HepG2 (cell line): Measurements from ENCODE around the gene ATG5. TPM values are rescaled to one million over a fixed set of nuclear protein-coding genes. Genes with fewer than 3 reads are reported as not detected.

Experiments
- ATAC-seq: fragments of 200-7000 bp; cut with Tn5 transposase; 3 replicates; pipeline ENCODE4 v1.9.1; 2020; ENCODE audit warnings: mild to moderate bottlenecking, moderate library complexity
- BruUV-seq: library from RNA; stranded (reverse); fragments of 400-500 nt; replicated peaks from 2 replicates; lab custom pipeline; 2021; lab: Mats Ljungman, UMichigan
- CTCF ChIA-PET: fragments of 300-600 bp; formaldehyde crosslinking; extraction: SDS; loops from one replicate; lab custom pipeline; 2021; ENCODE audit warnings: low total read pairs, inconsistent platforms, low intra/inter-chr PET ratio; lab: Yijun Ruan, JAX
- POLR2A ChIA-PET: fragments of 350-600 bp; sonication (Branson Sonifier 250); formaldehyde crosslinking; loops from one replicate; lab custom pipeline; 2020; ENCODE audit warnings: antibody characterized with exemption, inconsistent platforms; lab: Yijun Ruan, JAX
- DNase-seq: peaks from one replicate; pipeline ENCODE4 v3.0.0-alpha.2; 2015; ENCODE audit warnings: low spot score
- FAIRE-seq: peaks from 3 replicates; lab custom pipeline; 2011; peaks lifted over from hg19 to GRCh38; lab: Jason Lieb, UNC
- H2AFZ ChIP-seq: one replicate; pipeline ENCODE4 v1.6.1; 2011; ENCODE audit warnings: low read length, inconsistent platforms
- H3K27ac ChIP-seq: fragments of 300-600 bp; 3 replicates; pipeline ENCODE4 v1.8.0; 2011; ENCODE audit warnings: mixed run types, mild to moderate bottlenecking, mixed read lengths, low read length, inconsistent platforms; ENCODE audit not compliant: insufficient read depth; ENCODE audit errors: extremely low read length
- H3K27me3 ChIP-seq, 2 experiments: fragments of 200-600 bp in 1 of 2; 2 replicates in 1 of 2; 3 replicates in 1 of 2; pipeline versions ENCODE4 v1.6.0 to v1.8.0; 2011; ENCODE audit warnings: low read length in 2 of 2, mild to moderate bottlenecking in 2 of 2, moderate library complexity in 2 of 2, inconsistent platforms in 1 of 2; ENCODE audit not compliant: insufficient read depth in 2 of 2, control insufficient read depth in 1 of 2
- H3K36me3 ChIP-seq, 2 experiments: fragments of 200-600 bp in 1 of 2; replicated peaks in 1 of 2; 2 replicates in 1 of 2; 3 replicates in 1 of 2; pipeline versions ENCODE4 v1.5.1 to v1.8.0; 2011; ENCODE audit warnings: low read length in 2 of 2, inconsistent platforms in 1 of 2; ENCODE audit not compliant: insufficient read depth in 2 of 2, control insufficient read depth in 1 of 2
- H3K4me1 ChIP-seq: 2 replicates; pipeline ENCODE4 v1.5.1; 2012; ENCODE audit warnings: low read length, inconsistent platforms; ENCODE audit not compliant: insufficient read depth
- H3K4me2 ChIP-seq: 2 replicates; pipeline ENCODE4 v1.6.0; 2011; ENCODE audit warnings: low read depth, low read length, inconsistent platforms
- H3K4me3 ChIP-seq, 3 experiments: fragments of 200-600 bp in 1 of 3; sonication (generic), shearing (Covaris generic) in 1 of 3; replicated peaks in 1 of 3; 2 replicates each; pipeline ENCODE4 v1.5.1; 2011 to 2016; ENCODE audit warnings: low read length in 3 of 3, inconsistent platforms in 2 of 3, low read depth in 2 of 3, mild to moderate bottlenecking in 2 of 3, control low read depth in 1 of 3, mixed read lengths in 1 of 3; ENCODE audit not compliant: insufficient read depth in 1 of 3
- H3K79me2 ChIP-seq: one replicate; pipeline ENCODE4 v1.6.1; 2011; ENCODE audit warnings: low read length, inconsistent platforms; ENCODE audit not compliant: insufficient read depth
- H3K9ac ChIP-seq: 2 replicates; pipeline ENCODE4 v1.6.0; 2011; ENCODE audit warnings: mild to moderate bottlenecking, low read depth, low read length, inconsistent platforms; ENCODE audit not compliant: insufficient read depth
- H3K9me3 ChIP-seq: 2 replicates; pipeline ENCODE4 v1.5.1; 2012; ENCODE audit warnings: mild to moderate bottlenecking, low read length
- H4K20me1 ChIP-seq: 2 replicates; pipeline ENCODE4 v1.6.0; 2011; ENCODE audit warnings: inconsistent platforms, mild to moderate bottlenecking, low read length, moderate library complexity; ENCODE audit not compliant: insufficient read depth
- CREB1 ChIP-seq, 2 experiments: fragments of 450-650 bp in 1 of 2; IDR thresholded peaks; 2 replicates each; pipeline ENCODE4 v1.6.1; 2016 to 2017; ENCODE audit warnings: control low read depth in 1 of 2, mild to moderate bottlenecking in 1 of 2, missing compliant biosample characterization in 1 of 2, missing genetic modification characterization in 1 of 2
- HDAC2 ChIP-seq: sonication (generic); formaldehyde crosslinking; IDR thresholded peaks from 2 replicates; pipeline ENCODE4 v1.4.0; 2020; ENCODE audit warnings: missing genetic modification reagents
- NFE2 ChIP-seq: sonication (generic); formaldehyde crosslinking; IDR thresholded peaks from 2 replicates; pipeline ENCODE4 v1.4.0; 2020; ENCODE audit warnings: missing genetic modification reagents
- RAD21 ChIP-seq: fragments of 450-650 bp; formaldehyde crosslinking; IDR thresholded peaks from 2 replicates; pipeline ENCODE4 v1.5.0; 2020; ENCODE audit warnings: mild to moderate bottlenecking
- SMC3 ChIP-seq: IDR thresholded peaks from 2 replicates; pipeline ENCODE4 v1.6.1; 2011; ENCODE audit warnings: low read length, improper control_type of control experiment
- SOX5 ChIP-seq: IDR thresholded peaks from 2 replicates; pipeline ENCODE4 v1.6.1; 2016; ENCODE audit warnings: borderline replicate concordance
- STAG1 ChIP-seq: sonication (generic); formaldehyde crosslinking; IDR thresholded peaks from 2 replicates; pipeline ENCODE4 v1.4.0; 2020; ENCODE audit warnings: missing genetic modification reagents
- ZNF83 ChIP-seq: sonication (generic); formaldehyde crosslinking; IDR thresholded peaks from 2 replicates; pipeline ENCODE4 v1.4.0; 2020; ENCODE audit warnings: missing genetic modification reagents, mild to moderate bottlenecking, borderline replicate concordance
- WGBS: methylation state at CpG from one replicate; pipeline ENCODE4 v1.1.6; 2017; ENCODE audit warnings: low lambda C conversion rate; 5-methylcytosine and 5-hydroxymethylcytosine counted together
- in situ Hi-C: cut with HindIII; loops from 2 replicates; pipeline ENCODE4 v1.10.0; 2017; ENCODE audit warnings: low pct_unique_long_range_greater_than_20kb; ENCODE audit not compliant: extremely low pct_ligation_motif_present
- intact Hi-C: fragments of 100-400 bp; cut with micrococcal nuclease; formaldehyde crosslinking; loops from one replicate; pipeline ENCODE4 v1.10.0; 2022; ENCODE audit not compliant: unreplicated experiment
- polyA plus RNA-seq, 8 experiments: library from polyadenylated mRNA; depleted of rRNA in 3 of 8; stranded (reverse) in 7 of 8; unstranded in 1 of 8; fragments of >200 nt; fragmentation: Illumina TruSeq in 4 of 8; extraction: Trizol in 4 of 8; gene quantifications; 2 replicates each; pipeline versions ENCODE4 v1.2.1 to v1.2.3, GENCODE V29; 2011 to 2016; ENCODE audit warnings: low read depth in 4 of 8, missing spikeins in 1 of 8, mixed read lengths in 1 of 8; ENCODE audit not compliant: insufficient read depth in 1 of 8
- total RNA-seq, 5 experiments: library from RNA; depleted of rRNA; stranded (reverse); fragments of >200 nt; fragmentation: Illumina TruSeq; extraction: Trizol; gene quantifications; 2 replicates each; pipeline ENCODE4 v1.2.3, GENCODE V29; 2016; ENCODE audit warnings: low read depth in 1 of 5
- TF ChIP-seq, protein P1 (sequence below): sonication (generic); formaldehyde crosslinking; IDR thresholded peaks from 2 replicates; pipeline ENCODE4 v1.5.0; 2020; ENCODE audit warnings: mild to moderate bottlenecking, missing genetic modification reagents, moderate library complexity
- TF ChIP-seq, protein P2 (sequence below): sonication (generic); formaldehyde crosslinking; conservative IDR thresholded peaks from 2 replicates; pipeline ENCODE4 v1.4.0; 2020; ENCODE audit warnings: mild to moderate bottlenecking, missing genetic modification reagents, moderate library complexity
- TF ChIP-seq, protein P3 (sequence below): sonication (generic); formaldehyde crosslinking; conservative IDR thresholded peaks from 2 replicates; pipeline ENCODE4 v1.8.0; 2022; ENCODE audit warnings: missing genetic modification reagents

ATG5 gene
- total and polyA plus RNA-seq, 2 of the 13 experiments (the other 11 are each of a cell fraction or from before 2014, with no cell fraction given): 21.3 to 48.0 TPM

DNA sequence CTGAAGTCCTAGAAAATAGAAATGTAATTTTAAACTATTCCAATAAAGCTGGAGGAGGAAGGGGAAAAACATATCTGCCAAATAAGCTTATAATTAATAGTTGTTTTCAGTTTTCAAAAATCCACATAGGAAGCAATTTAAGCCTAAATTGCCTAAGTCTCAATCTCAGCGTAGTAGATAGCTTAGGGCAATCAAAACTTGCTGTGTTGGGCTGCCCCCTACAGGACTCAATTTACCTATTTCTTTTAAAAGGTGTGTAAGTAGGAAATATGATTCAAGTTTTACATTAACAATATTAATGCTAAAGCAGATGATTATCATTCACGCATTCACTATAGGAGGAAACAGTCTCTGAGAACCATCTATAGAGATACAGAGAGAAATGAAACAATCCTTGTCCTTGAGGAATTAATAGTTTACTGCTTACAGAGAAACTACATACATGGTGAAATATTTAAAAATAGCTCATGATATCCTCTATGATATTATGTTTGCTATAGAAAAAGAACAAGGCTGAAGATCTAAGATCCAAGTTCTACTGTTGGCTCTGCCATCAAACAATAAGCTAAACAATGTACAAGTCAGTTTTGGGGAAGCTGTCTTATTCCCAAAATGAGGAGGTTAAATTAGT, 102.1 kb downstream of the ATG5 start:
- Histone ChIP-seq H3K27ac (no peak overlapping the region), H3K9me3 (no peaks in the 10 kb centered on the region), H3K36me3 (no peaks in the 10 kb centered on the region; a peak in 1 of 5 replicates), H4K20me1 (no peaks in the 10 kb centered on the region), H2AFZ (no peak overlapping the region), H3K79me2 (peaks cover 2% of the 10 kb centered on the region), H3K4me1 (peaks cover 13% of the 10 kb centered on the region), H3K4me3 (no peak overlapping the region), H3K27me3 (no peaks in the 10 kb centered on the region), H3K9ac (no peak overlapping the region), H3K4me2 (no peak overlapping the region)
- DNase-seq: peak; percentile 46
- FAIRE-seq: peak; percentile 61
- CTCF ChIA-PET: interaction anchor here (1.2 kb wide), 1 partner anchor 492 kb away, joined by 3 read pairs; no protein-coding TSS in a partner anchor
- POLR2A ChIA-PET: no interaction called here
- peak; percentile 71 for ATAC-seq
- 82% methylated on average over 2 of the region's 2 CpGs for WGBS
- 0 out of 2 replicates have a peak, but pooled peaks have one; percentile 37 for TF ChIP-seq RAD21 (CRISPR knock-in tag)
- TF ChIP-seq SMC3: peak; percentile 54
- TF ChIP-seq HDAC2 (CRISPR knock-in tag): no peak
- TF ChIP-seq ZNF83 (CRISPR knock-in tag): no peak
- TF ChIP-seq STAG1: peak; percentile 68
- TF ChIP-seq, protein P1, sequence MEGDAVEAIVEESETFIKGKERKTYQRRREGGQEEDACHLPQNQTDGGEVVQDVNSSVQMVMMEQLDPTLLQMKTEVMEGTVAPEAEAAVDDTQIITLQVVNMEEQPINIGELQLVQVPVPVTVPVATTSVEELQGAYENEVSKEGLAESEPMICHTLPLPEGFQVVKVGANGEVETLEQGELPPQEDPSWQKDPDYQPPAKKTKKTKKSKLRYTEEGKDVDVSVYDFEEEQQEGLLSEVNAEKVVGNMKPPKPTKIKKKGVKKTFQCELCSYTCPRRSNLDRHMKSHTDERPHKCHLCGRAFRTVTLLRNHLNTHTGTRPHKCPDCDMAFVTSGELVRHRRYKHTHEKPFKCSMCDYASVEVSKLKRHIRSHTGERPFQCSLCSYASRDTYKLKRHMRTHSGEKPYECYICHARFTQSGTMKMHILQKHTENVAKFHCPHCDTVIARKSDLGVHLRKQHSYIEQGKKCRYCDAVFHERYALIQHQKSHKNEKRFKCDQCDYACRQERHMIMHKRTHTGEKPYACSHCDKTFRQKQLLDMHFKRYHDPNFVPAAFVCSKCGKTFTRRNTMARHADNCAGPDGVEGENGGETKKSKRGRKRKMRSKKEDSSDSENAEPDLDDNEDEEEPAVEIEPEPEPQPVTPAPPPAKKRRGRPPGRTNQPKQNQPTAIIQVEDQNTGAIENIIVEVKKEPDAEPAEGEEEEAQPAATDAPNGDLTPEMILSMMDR: peak; percentile 62
- intact Hi-C loops (loop anchor here (2.0 kb wide), 1 partner anchor 739 kb away; no protein-coding TSS in a partner anchor), in situ Hi-C loops (loop anchor here (25.0 kb wide), 1 partner anchor 486 kb away; no protein-coding TSS in a partner anchor)
- BruUV-seq: no TSS peak

DNA sequence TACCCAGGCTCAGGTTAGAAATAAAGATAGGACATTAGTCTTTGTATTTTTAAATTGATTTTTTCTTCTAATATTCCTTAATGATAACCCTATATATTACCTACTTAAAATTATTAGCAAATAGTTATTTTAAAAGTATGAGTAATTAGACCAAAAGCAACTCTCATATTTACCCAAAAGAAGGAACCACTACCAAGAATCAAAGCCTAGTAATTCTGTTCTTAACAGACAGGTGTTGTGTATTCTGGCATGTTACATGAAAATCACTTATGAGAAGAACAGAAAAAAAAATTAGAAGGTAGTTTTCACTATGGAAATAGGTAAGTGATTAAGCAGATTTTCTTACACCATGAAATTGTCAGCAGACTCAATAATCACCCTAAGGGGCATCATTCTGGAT, 105.1 kb downstream of the ATG5 start:
- in situ Hi-C loops (loop anchor here (25.0 kb wide), 1 partner anchor 483 kb away; no protein-coding TSS in a partner anchor), intact Hi-C loops (no loop called here)
- H3K27ac ChIP-seq: no peak overlapping the region
- H3K9ac ChIP-seq: no peak overlapping the region
- no peak overlapping the region for H2AFZ ChIP-seq
- no peak overlapping the region for H3K4me3 ChIP-seq
- ATAC-seq (no peak), FAIRE-seq (no peak), DNase-seq (no peak)
- POLR2A ChIA-PET: no interaction called here
- BruUV-seq: no TSS peak
- no peaks in the 10 kb centered on the region for H3K27me3 ChIP-seq
- no peaks in the 10 kb centered on the region for H3K9me3 ChIP-seq
- H3K79me2 ChIP-seq: peaks cover 2% of the 10 kb centered on the region
- peaks cover 5% of the 10 kb centered on the region for H3K4me1 ChIP-seq
- H3K36me3 ChIP-seq: no peaks in the 10 kb centered on the region; a peak in 1 of 5 replicates
- H3K4me2 ChIP-seq: no peak overlapping the region
- CTCF ChIA-PET: no interaction called here
- no peaks in the 10 kb centered on the region for H4K20me1 ChIP-seq
- TF ChIP-seq, protein P2, sequence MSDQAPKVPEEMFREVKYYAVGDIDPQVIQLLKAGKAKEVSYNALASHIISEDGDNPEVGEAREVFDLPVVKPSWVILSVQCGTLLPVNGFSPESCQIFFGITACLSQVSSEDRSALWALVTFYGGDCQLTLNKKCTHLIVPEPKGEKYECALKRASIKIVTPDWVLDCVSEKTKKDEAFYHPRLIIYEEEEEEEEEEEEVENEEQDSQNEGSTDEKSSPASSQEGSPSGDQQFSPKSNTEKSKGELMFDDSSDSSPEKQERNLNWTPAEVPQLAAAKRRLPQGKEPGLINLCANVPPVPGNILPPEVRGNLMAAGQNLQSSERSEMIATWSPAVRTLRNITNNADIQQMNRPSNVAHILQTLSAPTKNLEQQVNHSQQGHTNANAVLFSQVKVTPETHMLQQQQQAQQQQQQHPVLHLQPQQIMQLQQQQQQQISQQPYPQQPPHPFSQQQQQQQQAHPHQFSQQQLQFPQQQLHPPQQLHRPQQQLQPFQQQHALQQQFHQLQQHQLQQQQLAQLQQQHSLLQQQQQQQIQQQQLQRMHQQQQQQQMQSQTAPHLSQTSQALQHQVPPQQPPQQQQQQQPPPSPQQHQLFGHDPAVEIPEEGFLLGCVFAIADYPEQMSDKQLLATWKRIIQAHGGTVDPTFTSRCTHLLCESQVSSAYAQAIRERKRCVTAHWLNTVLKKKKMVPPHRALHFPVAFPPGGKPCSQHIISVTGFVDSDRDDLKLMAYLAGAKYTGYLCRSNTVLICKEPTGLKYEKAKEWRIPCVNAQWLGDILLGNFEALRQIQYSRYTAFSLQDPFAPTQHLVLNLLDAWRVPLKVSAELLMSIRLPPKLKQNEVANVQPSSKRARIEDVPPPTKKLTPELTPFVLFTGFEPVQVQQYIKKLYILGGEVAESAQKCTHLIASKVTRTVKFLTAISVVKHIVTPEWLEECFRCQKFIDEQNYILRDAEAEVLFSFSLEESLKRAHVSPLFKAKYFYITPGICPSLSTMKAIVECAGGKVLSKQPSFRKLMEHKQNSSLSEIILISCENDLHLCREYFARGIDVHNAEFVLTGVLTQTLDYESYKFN: no peak
- no peak for TF ChIP-seq SOX5
- TF ChIP-seq, protein P3, sequence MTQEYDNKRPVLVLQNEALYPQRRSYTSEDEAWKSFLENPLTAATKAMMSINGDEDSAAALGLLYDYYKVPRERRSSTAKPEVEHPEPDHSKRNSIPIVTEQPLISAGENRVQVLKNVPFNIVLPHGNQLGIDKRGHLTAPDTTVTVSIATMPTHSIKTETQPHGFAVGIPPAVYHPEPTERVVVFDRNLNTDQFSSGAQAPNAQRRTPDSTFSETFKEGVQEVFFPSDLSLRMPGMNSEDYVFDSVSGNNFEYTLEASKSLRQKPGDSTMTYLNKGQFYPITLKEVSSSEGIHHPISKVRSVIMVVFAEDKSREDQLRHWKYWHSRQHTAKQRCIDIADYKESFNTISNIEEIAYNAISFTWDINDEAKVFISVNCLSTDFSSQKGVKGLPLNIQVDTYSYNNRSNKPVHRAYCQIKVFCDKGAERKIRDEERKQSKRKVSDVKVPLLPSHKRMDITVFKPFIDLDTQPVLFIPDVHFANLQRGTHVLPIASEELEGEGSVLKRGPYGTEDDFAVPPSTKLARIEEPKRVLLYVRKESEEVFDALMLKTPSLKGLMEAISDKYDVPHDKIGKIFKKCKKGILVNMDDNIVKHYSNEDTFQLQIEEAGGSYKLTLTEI (CRISPR knock-in tag): no peak
- TF ChIP-seq CREB1 (IDR thresholded peaks at IDR 0.05): no peak
- TF ChIP-seq CREB1 (CRISPR knock-in tag; IDR thresholded peaks at IDR 0.05): no peak
- TF ChIP-seq NFE2 (CRISPR knock-in tag): no peak
